Right cardiac atrium (tissue), 5 donors: Measurements from ENCODE around the gene CIBAR2. TPM values are rescaled to one million over a fixed set of nuclear protein-coding genes. Genes with fewer than 3 reads are reported as not detected.
A peak's percentile ranks its signal among the peaks of the same experiment; 100 is the strongest.

Source experiments
- ATAC-seq, 2 donors: fragments of 200-7000 bp; cut with Tn5 transposase; one replicate each; pipeline versions ENCODE4 v1.8.0 to v1.9.1; 2020; ENCODE audit warnings: moderate library complexity in 2 of 2, mild to moderate bottlenecking in 1 of 2
- DNase-seq, 3 donors: peaks; one replicate each; pipeline ENCODE4 v3.0.0-alpha.2; 2020
- H3K27ac ChIP-seq: one replicate; pipeline ENCODE4 v1.5.1; 2013; ENCODE audit warnings: mild to moderate bottlenecking, low read length, control low read depth, moderate library complexity
- H3K27me3 ChIP-seq: one replicate; pipeline ENCODE4 v1.6.1; 2013; ENCODE audit not compliant: control insufficient read depth, insufficient read depth
- H3K4me1 ChIP-seq: one replicate; pipeline ENCODE4 v1.6.1; 2013; ENCODE audit warnings: low read length; ENCODE audit not compliant: control insufficient read depth, insufficient read depth
- H3K4me3 ChIP-seq: one replicate; pipeline ENCODE4 v1.5.1; 2013; ENCODE audit warnings: low read length, control low read depth
- H3K9me3 ChIP-seq: one replicate; pipeline ENCODE4 v1.6.1; 2013; ENCODE audit warnings: low read length; ENCODE audit not compliant: control insufficient read depth
- WGBS: extraction: QIAGEN DNeasy Blood & Tissue Kit; methylation state at CpG from one replicate; pipeline ENCODE4 v1.1.7; 2013; 5-methylcytosine and 5-hydroxymethylcytosine counted together
- intact Hi-C, 4 donors: fragments of 100-400 bp; cut with DNase I; formaldehyde crosslinking; loops; one replicate each; pipeline versions ENCODE4 v1.11.0 to v1.14.0; 2022 to 2023
- polyA plus RNA-seq: library from polyadenylated mRNA; stranded (reverse); fragments of 200-250 nt; gene quantifications from one replicate; pipeline ENCODE4 v1.2.3, GENCODE V29; 2013
- total RNA-seq, 4 donors: library from RNA; stranded (reverse); fragmentation: NEBNext Ultra II Directional; extraction: Animal tissue kit (Norgen Biotek cat#: 25700); gene quantifications; one replicate each; pipeline ENCODE4 v1.2.1, GENCODE V29; 2021
- donor health status: healthy with polysubstance abuse.
- donor health status: DM: no; HTN: yes; CAD: no.
- donor health status: DM: no; HTN: no; CAD: no.
- donor health status: DM: no; HTN: yes; CAD: no; lungs with severe emphysema.
- donor health status: DM: yes; HTN: yes; CAD: no.

The CIBAR2 gene
- total and polyA plus RNA-seq, 5 donors: 0.09 TPM; not detected in 4

DNA sequence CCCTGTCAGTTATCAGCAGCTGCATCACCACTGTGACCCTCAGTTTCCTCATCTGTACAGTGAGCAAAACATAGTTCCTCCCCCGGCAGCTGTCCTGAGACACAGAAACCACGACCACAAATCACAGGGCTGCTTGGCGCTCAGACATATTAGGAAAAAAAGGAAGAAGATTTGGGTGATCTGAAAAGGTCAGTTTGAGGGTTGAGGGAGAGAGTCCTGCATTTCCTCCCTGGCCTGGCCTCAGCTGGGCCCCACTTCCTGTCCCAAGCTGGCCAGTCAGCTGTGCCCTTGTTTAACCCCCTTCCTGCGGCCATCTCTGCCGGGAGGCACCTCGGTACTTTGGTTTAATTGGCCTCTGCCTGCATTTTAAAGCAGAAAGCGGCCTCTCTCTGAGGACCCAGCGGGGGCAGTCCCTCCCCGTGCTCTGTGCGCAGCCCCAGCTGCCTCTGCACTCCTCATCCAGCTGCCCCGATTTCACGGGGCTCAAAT is 24.0 kb upstream of the CIBAR2 start:
- intact Hi-C loops: loop anchor here in 1 of 4 donors (10.0 kb wide), 1 partner anchor 61 kb away; no protein-coding TSS in a partner anchor
- 44% methylated on average over 12 of the region's 12 CpGs for WGBS
- no peaks in the 10 kb centered on the region for H3K9me3 ChIP-seq
- peak overlapping the region; percentile 61 for H3K27ac ChIP-seq
- peaks cover 14% of the 10 kb centered on the region for H3K4me1 ChIP-seq
- peak in 2 of 3 donors; percentile 74 to 80 for DNase-seq
- no peak overlapping the region for H3K4me3 ChIP-seq
- peak; percentile 2 to 22 for ATAC-seq
- H3K27me3 ChIP-seq: no peaks in the 10 kb centered on the region

DNA sequence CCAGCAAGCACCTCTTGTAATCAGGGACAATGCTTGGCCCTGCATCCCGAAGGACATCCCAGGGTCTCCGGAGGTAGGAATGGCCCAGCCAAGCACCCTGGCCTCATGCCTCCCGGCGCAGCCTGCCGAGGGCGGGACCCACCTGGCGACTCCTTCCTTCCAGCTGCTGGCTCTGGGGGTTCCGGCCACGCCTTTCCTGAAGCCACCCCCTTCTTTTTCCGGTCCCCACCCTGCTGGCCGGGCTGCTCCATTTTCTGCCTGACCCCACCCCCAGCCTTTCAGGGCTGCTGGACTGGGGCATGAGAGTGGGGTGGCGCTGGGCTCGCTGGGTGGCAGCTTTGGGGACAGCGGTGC is 22.5 kb upstream of the CIBAR2 start:
- intact Hi-C loops: loop anchor here in 1 of 4 donors (10.0 kb wide), 1 partner anchor 60 kb away; no protein-coding TSS in a partner anchor
- no peaks in the 10 kb centered on the region for H3K27me3 ChIP-seq
- ATAC-seq (peak in 1 of 2 donors; percentile 41), DNase-seq (peak; percentile 68 to 85 (median 84))
- no peaks in the 10 kb centered on the region for H3K9me3 ChIP-seq
- H3K27ac ChIP-seq: no peak overlapping the region
- WGBS: 68% methylated on average over 14 of the region's 14 CpGs
- no peak overlapping the region for H3K4me3 ChIP-seq
- peaks cover 15% of the 10 kb centered on the region for H3K4me1 ChIP-seq

DNA sequence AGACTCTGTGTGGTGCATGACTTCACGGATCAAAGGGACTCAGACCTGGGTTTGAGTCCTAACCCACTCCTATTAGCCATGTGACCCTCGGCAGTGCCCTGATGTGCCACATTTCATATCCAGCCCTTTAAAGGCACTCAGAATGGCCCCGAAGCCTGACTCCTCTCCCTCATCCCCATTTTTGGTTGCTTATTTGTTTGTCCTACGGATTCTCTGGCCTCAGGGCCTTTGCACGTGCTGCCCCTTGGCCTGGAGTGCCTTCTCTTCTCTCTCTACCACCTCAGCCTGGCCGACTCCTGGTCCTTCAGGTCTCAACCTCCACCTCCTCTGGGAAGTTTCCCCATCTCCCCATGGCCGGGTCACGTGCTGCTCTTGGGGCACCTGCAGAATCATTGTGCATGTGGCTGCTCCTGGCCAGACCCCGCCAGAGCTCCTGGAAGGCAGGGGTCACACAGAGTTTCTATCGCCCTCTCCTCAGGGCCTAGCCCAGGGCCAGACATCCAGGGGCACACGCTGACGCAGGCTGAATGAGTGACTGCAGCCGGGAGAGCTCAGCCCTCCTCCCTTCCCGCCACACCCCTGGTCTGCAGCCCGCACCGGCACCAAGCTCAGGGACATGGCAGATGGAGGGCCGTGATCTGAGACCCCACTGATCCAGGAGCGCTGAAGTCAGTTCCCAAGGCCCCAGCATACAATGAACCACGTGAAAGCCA is 22.0 kb upstream of the CIBAR2 start:
- H3K4me3 ChIP-seq: no peak overlapping the region
- H3K27ac ChIP-seq: no peak overlapping the region
- peak in 1 of 2 donors; percentile 30 for ATAC-seq
- intact Hi-C loops: loop anchor here in 1 of 4 donors (10.0 kb wide), 1 partner anchor 59 kb away; no protein-coding TSS in a partner anchor
- WGBS: 85% methylated on average over 19 of the region's 19 CpGs
- H3K4me1 ChIP-seq: peaks cover 15% of the 10 kb centered on the region
- peak in 2 of 3 donors; percentile 59 to 65 for DNase-seq
- H3K9me3 ChIP-seq: no peaks in the 10 kb centered on the region
- H3K27me3 ChIP-seq: no peaks in the 10 kb centered on the region

DNA sequence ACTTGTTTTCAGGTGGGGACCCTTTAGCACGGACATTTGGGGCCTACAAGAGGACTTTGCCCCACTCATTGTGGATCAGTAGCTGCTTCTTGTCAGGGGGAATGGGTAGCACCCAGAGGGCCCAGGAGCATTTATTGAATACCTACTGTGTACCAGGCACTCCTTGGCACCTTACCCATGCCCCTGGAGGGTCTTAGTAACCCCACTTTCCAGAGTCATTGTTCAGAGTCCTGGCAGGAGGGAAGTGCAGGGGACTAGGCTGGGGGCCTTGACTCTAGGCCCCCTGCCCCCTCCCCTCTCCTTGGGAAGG is 21.0 kb upstream of the CIBAR2 start:
- DNase-seq: no peak
- Histone ChIP-seq H3K27me3 (no peaks in the 10 kb centered on the region), H3K4me3 (no peak overlapping the region), H3K9me3 (no peaks in the 10 kb centered on the region), H3K4me1 (peaks cover 15% of the 10 kb centered on the region), H3K27ac (no peak overlapping the region)
- intact Hi-C loops: loop anchor here in 1 of 4 donors (10.0 kb wide), 1 partner anchor 58 kb away; no protein-coding TSS in a partner anchor
- ATAC-seq: no peak
- 98% methylated on average over 1 of the region's 1 CpG for WGBS

DNA sequence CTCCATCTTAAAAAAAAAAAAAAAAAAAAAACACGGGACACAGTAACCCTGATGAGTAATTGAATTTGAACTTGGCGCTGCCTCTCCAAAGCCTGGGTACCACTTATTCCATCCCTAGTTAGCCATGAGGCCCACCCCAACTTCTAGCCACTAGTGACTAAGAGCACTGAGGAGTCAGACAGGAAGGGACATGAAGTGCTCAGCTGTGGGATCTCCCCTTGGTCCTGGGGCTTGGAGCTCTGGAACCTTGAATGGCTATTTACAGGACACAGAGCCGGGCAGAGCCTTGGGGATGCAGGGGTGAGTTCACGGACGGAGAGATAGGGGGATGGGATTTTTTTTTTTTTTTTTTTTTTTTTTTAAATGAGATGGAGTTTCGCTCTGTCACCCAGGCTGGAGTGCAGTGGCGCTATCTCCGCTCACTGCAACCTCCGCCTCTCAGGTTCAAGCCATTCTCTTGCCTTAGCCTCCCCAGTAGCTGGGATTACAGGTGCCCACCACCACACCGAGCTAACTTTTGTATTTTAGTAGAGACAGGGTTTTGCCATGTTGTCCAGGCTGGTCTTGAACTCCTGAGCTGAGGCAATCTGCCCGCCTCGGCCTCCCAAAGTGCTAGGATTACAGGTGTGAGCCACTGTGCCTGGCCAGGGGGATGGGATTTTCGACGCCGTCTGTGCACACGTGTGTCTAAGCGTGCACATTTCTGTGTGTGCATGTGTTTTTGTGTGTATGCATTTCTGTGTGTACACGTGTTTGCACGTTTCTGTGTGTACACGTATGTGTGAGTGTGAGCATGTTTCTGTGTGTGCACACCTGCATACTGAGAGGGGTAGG is 20.4 kb upstream of the CIBAR2 start:
- DNase-seq (no peak), ATAC-seq (no peak)
- Histone ChIP-seq H3K9me3 (no peaks in the 10 kb centered on the region), H3K4me3 (no peak overlapping the region), H3K27ac (no peak overlapping the region), H3K4me1 (peaks cover 15% of the 10 kb centered on the region), H3K27me3 (no peaks in the 10 kb centered on the region)
- intact Hi-C loops: loop anchor here in 1 of 4 donors (10.0 kb wide), 1 partner anchor 58 kb away; no protein-coding TSS in a partner anchor
- WGBS: 96% methylated on average over 20 of the region's 20 CpGs

DNA sequence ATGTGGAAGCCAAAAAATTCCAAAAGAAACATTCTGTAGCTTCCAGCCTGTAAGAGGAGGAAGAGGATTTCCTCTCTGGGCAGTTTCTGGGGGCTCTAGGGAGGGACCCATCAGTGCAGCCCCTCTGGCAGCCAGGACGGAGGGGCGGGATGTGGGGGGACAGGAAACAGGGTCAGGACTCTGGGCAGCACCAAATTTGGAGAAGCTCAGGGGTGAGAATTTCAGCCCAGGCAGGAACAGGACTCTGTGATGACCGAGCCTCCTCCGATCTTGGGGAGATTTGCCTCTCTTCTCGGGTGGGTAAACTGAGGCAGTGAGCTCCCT is 18.4 kb upstream of the CIBAR2 start:
- Histone ChIP-seq H3K9me3 (no peaks in the 10 kb centered on the region), H3K4me3 (no peak overlapping the region), H3K27me3 (no peaks in the 10 kb centered on the region), H3K27ac (peak overlapping the region; percentile 79), H3K4me1 (peaks cover 9% of the 10 kb centered on the region)
- 38% methylated on average over 5 of the region's 5 CpGs for WGBS
- DNase-seq: no peak
- intact Hi-C loops: loop anchor here in 1 of 4 donors (10.0 kb wide), 1 partner anchor 56 kb away; no protein-coding TSS in a partner anchor
- peak; percentile 27 to 61 for ATAC-seq

DNA sequence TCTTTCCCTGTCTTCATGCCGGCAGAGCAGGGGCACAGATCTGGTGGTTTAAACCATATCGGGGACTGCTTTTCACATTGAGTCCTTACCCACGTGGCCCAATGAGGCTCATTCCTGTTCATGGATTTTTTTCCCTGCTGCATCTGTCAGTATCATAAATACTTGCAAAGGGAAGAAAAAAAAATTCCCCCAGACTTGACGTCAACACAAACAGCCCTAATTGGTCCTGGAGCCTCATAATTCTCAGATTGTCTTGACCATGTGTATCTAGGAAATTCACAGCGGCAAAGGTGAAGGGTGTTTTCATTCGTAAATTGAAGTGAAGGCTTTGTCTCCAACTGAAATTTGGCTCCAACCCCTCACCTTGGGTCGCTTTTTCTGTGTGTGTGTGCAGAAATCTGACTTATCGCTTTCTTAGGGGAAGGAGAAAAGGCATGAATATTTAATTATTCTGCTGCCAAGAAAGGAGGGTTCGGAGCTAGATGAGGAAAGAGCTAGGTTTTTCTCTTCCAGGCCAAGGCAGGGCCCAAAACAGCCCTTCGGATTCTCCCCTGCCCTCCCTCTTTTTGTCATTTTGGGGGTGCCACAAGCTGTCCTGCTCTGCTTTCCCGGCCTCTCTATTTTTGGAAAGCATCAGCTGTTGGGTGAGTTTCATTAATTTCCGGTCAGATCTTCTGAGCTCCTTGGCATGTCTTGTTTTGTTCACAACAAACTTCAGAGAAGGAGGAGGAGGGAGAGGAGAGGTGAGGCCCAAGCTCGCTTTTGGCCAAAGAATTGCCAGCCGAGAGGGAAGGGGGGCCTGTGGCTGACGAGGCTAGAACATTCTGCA is 17.8 kb upstream of the CIBAR2 start:
- ATAC-seq (peak; percentile 9 to 50), DNase-seq (peak; percentile 39 to 83 (median 77))
- WGBS: 40% methylated on average over 15 of the region's 15 CpGs
- intact Hi-C loops: loop anchor here in 3 of 4 donors (5.0 to 10.0 kb wide), 3 partner anchors 42 to 55 kb away; no protein-coding TSS in a partner anchor
- Histone ChIP-seq H3K9me3 (no peaks in the 10 kb centered on the region), H3K4me3 (no peak overlapping the region), H3K27me3 (no peaks in the 10 kb centered on the region), H3K27ac (peak overlapping the region; percentile 79), H3K4me1 (peaks cover 9% of the 10 kb centered on the region)

DNA sequence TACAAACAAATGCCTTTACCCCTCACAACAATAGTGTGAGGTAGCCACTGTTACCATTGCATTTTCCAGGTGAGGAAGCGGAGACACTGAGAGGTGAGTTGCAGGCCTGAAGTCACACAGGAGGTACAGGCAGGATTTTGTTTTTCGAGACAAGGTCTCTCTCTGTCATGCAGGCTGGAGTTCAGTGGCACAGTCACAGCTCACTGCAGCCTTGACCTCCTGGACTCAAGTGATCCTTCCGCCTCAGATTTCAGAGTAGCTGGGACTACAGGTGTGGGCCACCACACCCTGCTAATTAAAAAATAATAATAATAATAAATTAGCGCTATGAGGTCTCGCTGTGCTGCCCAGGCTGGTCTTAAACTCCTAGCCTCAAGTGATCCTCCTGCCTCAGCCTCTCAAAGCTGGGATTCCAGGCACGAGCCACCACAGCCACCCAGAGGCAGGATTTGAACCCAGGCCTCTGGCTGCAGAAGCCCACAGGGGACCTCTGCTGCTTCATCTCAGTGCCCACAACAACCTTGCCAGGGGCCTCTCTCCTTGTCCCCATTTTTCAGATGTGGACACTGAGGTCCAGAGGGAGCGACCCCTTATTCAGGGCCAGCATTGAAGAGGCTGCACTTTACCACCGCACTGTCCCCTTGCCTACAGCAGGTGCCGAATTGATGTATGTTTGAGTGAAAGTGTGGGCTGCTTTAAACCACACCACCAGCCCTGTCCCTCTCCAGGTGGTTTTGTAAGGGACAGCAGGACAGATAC is 16.0 kb upstream of the CIBAR2 start:
- ATAC-seq: no peak
- Histone ChIP-seq H3K27ac (no peak overlapping the region), H3K27me3 (no peaks in the 10 kb centered on the region), H3K9me3 (no peaks in the 10 kb centered on the region), H3K4me1 (peaks cover 8% of the 10 kb centered on the region), H3K4me3 (no peak overlapping the region)
- peak in 1 of 3 donors; percentile 22 for DNase-seq
- intact Hi-C loops: loop anchor here in 2 of 4 donors (5.0 to 10.0 kb wide), 2 partner anchors 44 to 47 kb away; no protein-coding TSS in a partner anchor
- WGBS: 87% methylated on average over 9 of the region's 9 CpGs

DNA sequence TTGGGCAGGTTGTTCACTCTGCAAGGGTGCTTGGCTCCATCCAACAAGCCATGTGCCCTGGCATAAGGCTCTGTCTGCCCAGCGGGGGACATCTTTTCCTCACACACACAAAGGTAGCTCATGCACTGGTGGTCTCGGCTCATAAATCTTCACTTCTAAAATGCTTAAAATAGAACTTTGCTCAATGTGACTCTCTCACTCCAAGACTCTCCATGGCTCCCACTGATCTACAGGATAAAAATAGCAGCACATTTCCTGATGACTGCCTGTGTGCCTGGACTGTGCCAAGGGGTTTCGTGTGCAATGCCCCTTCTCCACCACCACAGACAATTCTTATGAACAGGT is 15.1 kb upstream of the CIBAR2 start:
- no peak overlapping the region for H3K4me3 ChIP-seq
- H3K27me3 ChIP-seq: no peaks in the 10 kb centered on the region
- WGBS: 85% methylated on average over 3 of the region's 3 CpGs
- no peak overlapping the region for H3K27ac ChIP-seq
- peak in 1 of 3 donors; percentile 4 for DNase-seq
- ATAC-seq: no peak
- H3K4me1 ChIP-seq: peaks cover 8% of the 10 kb centered on the region
- H3K9me3 ChIP-seq: no peaks in the 10 kb centered on the region
- intact Hi-C loops: loop anchor here in 2 of 4 donors (5.0 to 10.0 kb wide), 2 partner anchors 45 to 47 kb away; no protein-coding TSS in a partner anchor
